ENCODE measurements around the gene DAAM1.

- TF ChIP-seq CTCF (IDR thresholded peaks at IDR 0.05), result no peak
- TF ChIP-seq POLR2AphosphoS2 (conservative IDR thresholded peaks at IDR 0.05; ENCODE audit: low read length), result no peak
- no peak for TF ChIP-seq EP300 (IDR thresholded peaks at IDR 0.05)
- TF ChIP-seq BCL3 (IDR thresholded peaks at IDR 0.05), result no peak
- no peak for TF ChIP-seq NR3C1 (IDR thresholded peaks at IDR 0.05)
- no peak for TF ChIP-seq POLR2A (IDR thresholded peaks at IDR 0.05; ENCODE audit: low read length)
- no peak for TF ChIP-seq PBX3 (IDR thresholded peaks at IDR 0.05)
- no peak for TF ChIP-seq GATA3 (IDR thresholded peaks at IDR 0.05; ENCODE audit: borderline replicate concordance)
Observed at GRCh38 chr14:59303216-59303615, 114.7 kb downstream of the DAAM1 start.

All from A549 (cell line).